ENCODE data around the gene LMO7.
"Not testable (repeated sequence)": the region's sequence is repeated elsewhere in the genome, so short reads cannot be mapped to it uniquely, and the experiment has no call there.

The LMO7 gene

GRCh38 chr13:75740031-75740430, 103.9 kb downstream of the LMO7 start:
- DNase-seq (ENCODE audit: low read depth, low spot score), result no peak

GRCh38 chr13:75743072-75743471, 106.9 kb downstream of the LMO7 start:
- not testable (repeated sequence) for DNase-seq (ENCODE audit: low read depth, low spot score)

- no peak for DNase-seq (ENCODE audit: low read depth, low spot score)
Measured at GRCh38 chr13:75744127-75744526, 108.0 kb downstream of the LMO7 start.

GRCh38 chr13:75745387-75745786, 109.3 kb downstream of the LMO7 start:
- no peak for DNase-seq (ENCODE audit: low read depth, low spot score)

GRCh38 chr13:75748874-75749273, 112.7 kb downstream of the LMO7 start:
- DNase-seq (ENCODE audit: low read depth, low spot score), result no peak

- DNase-seq (ENCODE audit: low read depth, low spot score), result peak; percentile 60
Measured at GRCh38 chr13:75749407-75749806, 113.3 kb downstream of the LMO7 start.

GRCh38 chr13:75751350-75751749, 115.2 kb downstream of the LMO7 start:
- no peak for DNase-seq (ENCODE audit: low read depth, low spot score)

- DNase-seq (ENCODE audit: low read depth, low spot score), result no peak
Measured at GRCh38 chr13:75752826-75753225, 116.7 kb downstream of the LMO7 start.

- no peak for DNase-seq (ENCODE audit: low read depth, low spot score)
Measured at GRCh38 chr13:75754936-75755335, 118.8 kb downstream of the LMO7 start.

- no peak for DNase-seq (ENCODE audit: low read depth, low spot score)
Measured at GRCh38 chr13:75757336-75757735, 121.2 kb downstream of the LMO7 start.

- no peak for DNase-seq (ENCODE audit: low read depth, low spot score)
Measured at GRCh38 chr13:75759531-75759930, 123.4 kb downstream of the LMO7 start.

GRCh38 chr13:75760131-75761021, 124.2 kb downstream of the LMO7 start:
- no peak for DNase-seq (ENCODE audit: low read depth, low spot score)

- DNase-seq (ENCODE audit: low read depth, low spot score), result no peak
Measured at GRCh38 chr13:75761369-75761768, 125.2 kb downstream of the LMO7 start.

- no peak for DNase-seq (ENCODE audit: low read depth, low spot score)
Measured at GRCh38 chr13:75762076-75762937, 126.2 kb downstream of the LMO7 start.

- no peak for DNase-seq (ENCODE audit: low read depth, low spot score)
Measured at GRCh38 chr13:75762955-75763354, 126.8 kb downstream of the LMO7 start.

- no peak for DNase-seq (ENCODE audit: low read depth, low spot score)
Measured at GRCh38 chr13:75763512-75763911, 127.4 kb downstream of the LMO7 start.

GRCh38 chr13:75764251-75764925, 128.3 kb downstream of the LMO7 start:
- DNase-seq (ENCODE audit: low read depth, low spot score), result no peak

GRCh38 chr13:75764926-75765310, 128.8 kb downstream of the LMO7 start:
- DNase-seq (ENCODE audit: low read depth, low spot score), result no peak

- no peak for DNase-seq (ENCODE audit: low read depth, low spot score)
Measured at GRCh38 chr13:75766636-75767035, 130.5 kb downstream of the LMO7 start.

GRCh38 chr13:75769141-75769905, 133.2 kb downstream of the LMO7 start:
- DNase-seq (ENCODE audit: low read depth, low spot score), result no peak

GRCh38 chr13:75770164-75770563, 134.0 kb downstream of the LMO7 start:
- DNase-seq (ENCODE audit: low read depth, low spot score), result no peak
